ENCODE results near the gene ACY1.

ACY1 gene

DNA sequence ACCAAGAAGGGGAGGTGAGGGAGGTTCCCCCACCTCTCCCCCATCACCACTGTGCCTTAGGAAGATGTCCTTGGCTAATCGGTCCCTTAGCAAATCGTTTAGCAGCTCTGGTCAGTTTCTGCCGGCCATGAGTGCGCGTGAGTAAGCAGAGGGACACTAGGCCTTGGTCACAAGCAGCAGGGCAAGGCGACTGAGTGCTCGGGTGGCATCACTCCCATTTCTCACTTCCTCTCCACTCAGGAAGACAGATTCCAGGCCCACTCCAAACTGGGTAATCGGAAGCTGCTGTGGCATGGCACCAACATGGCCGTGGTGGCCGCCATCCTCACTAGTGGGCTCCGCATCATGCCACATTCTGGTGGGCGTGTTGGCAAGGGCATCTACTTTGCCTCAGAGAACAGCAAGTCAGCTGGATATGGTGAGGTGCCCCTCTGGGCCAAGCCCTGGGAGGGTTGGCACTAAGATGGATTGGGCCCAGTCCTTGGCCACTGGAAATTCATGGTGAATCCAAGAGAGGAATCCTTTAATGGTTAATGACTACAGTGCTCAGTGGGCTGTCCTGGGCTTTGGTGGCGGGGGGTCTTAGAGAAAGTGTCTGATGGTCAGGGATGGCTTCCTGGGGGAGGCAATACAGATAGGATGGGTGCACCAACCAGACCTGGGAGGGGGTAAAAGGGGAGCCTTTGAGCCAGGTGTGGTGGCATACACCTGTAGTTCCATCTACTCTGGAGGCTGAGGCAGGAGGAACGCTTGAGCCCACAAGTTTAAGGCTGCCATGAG, 37.2 kb upstream of the ACY1 start:
- no peak for DNase-seq

DNA sequence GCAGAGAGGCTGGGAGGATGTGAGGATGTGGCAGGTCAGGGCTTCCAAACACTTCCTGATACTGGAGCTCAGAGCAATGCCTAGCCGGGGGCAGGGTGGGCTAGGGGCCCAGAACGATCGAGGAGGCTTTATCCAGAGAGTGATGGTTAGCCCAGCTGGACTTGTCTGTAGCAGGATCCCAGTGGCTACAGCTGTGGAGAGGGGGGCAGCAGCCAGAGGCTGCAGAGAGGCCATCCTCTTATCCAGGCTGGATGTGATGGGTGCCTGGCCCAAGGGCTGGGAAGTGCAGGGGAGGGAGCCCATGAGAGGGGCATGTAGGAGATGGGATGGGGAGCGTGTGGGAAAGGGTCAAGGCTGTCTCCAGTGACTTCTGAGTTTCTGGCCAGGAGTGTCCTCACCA, 36.5 kb upstream of the ACY1 start:
- DNase-seq, result no peak

DNA sequence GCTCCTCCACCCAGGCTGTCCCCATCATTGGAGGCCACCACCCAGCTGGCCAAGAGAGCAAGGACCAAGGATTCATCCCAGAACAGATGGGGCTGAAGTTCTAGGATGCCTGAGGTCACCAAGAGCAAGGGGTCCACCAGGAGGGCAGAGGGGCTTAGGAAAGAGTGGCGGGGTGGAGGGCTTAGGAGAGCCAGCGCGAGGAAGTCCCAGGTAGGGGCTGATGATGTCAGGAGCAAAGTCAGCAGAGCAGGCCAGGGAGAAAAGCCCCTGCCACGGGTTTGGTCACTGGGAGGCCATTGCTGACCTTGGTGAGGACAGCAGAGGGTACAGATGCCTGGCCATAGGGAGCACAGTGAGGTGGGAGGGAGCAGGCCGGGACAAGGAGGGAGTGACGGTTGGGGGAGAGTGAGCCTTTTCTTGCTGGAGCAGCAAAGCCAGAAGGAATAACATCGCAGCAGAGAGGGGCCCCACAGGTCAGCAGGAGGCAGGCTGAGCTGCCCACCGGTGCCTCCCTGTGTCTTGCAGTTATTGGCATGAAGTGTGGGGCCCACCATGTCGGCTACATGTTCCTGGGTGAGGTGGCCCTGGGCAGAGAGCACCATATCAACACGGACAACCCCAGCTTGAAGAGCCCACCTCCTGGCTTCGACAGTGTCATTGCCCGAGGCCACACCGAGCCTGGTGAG, 36.0 kb upstream of the ACY1 start:
- no peak for DNase-seq

- DNase-seq, result no peak
Observed at GRCh38 chr3:51948016-51948580, 35.2 kb upstream of the ACY1 start.

DNA sequence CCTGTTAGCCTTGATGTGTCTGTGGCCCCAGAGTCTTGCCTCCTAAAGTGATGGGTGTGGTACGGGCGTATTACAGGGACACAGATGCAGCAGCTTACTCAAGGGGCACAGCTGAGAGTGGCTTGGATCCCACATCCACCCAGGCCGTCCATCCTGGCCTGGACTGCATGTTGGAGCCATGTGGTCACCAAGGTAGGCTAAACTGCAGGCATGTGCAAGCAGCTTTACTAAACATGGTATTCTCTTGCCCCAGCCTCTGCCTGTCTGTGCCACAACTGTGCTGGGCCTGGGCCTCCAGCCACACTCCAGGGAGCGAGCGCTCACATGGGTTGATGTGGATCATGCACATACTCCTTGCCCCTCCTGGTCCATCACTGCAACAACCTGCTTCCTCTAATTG, 34.2 kb upstream of the ACY1 start:
- DNase-seq, result no peak

GRCh38 chr3:51950899-51951298, 32.4 kb upstream of the ACY1 start:
- DNase-seq, result no peak

DNA sequence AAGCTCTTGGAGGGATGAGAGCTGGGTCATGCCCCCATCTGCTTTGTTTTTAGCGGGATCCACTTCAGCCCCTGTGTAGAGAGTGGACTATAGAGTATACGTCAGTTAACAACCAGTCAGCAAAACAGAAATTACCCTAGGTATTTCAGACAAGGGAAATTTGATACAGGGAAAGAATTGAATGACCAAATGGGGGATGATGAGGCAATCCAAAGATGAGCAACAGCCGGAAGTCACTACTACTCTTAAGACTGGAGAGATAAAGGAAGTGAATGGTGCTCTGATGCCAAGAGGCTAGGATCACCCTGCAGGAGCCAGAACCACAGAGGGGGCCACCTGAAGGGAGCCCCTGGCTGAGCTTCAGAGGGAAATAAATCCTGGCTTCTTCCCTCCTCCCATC, 29.9 kb upstream of the ACY1 start:
- peak; percentile 70 for DNase-seq

- no peak for DNase-seq
Observed at GRCh38 chr3:51954105-51954504, 29.2 kb upstream of the ACY1 start.

DNA sequence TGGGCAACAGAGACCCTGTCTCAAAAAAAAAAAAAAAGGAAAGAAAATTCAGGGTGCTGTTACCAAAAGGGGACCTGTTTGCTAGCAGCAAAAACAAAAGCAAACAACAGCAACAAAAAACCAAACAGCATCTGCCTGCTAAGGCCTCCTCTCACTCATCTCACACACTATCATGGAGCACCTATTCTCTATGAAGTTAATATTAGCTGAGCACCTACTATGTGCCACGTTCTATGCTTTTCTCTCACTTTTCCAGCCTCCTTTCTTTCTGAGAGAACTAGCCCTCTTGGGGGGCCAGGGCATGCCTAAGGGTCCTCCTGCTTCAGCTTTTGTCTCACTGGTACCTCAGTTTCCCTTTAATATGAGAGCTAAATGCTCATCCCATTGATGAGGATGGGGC, 28.6 kb upstream of the ACY1 start:
- DNase-seq, result no peak

- no peak for DNase-seq
Observed at GRCh38 chr3:51955175-51955892, 28.0 kb upstream of the ACY1 start, which contains the start of gene GPR62. Gene GPR62 (plus strand): TSS chr3:51955381. CDS start chr3:51955653, 272 bp downstream.

DNA sequence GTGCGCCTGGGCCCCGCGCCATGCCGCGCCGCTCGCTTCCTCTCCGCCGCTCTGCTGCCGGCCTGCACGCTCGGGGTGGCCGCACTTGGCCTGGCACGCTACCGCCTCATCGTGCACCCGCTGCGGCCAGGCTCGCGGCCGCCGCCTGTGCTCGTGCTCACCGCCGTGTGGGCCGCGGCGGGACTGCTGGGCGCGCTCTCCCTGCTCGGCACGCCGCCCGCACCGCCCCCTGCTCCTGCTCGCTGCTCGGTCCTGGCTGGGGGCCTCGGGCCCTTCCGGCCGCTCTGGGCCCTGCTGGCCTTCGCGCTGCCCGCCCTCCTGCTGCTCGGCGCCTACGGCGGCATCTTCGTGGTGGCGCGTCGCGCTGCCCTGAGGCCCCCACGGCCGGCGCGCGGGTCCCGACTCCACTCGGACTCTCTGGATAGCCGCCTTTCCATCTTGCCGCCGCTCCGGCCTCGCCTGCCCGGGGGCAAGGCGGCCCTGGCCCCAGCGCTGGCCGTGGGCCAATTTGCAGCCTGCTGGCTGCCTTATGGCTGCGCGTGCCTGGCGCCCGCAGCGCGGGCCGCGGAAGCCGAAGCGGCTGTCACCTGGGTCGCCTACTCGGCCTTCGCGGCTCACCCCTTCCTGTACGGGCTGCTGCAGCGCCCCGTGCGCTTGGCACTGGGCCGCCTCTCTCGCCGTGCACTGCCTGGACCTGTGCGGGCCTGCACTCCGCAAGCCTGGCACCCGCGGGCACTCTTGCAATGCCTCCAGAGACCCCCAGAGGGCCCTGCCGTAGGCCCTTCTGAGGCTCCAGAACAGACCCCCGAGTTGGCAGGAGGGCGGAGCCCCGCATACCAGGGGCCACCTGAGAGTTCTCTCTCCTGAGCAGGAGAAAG, 27.2 kb upstream of the ACY1 start:
- peak; percentile 51 for DNase-seq

DNA sequence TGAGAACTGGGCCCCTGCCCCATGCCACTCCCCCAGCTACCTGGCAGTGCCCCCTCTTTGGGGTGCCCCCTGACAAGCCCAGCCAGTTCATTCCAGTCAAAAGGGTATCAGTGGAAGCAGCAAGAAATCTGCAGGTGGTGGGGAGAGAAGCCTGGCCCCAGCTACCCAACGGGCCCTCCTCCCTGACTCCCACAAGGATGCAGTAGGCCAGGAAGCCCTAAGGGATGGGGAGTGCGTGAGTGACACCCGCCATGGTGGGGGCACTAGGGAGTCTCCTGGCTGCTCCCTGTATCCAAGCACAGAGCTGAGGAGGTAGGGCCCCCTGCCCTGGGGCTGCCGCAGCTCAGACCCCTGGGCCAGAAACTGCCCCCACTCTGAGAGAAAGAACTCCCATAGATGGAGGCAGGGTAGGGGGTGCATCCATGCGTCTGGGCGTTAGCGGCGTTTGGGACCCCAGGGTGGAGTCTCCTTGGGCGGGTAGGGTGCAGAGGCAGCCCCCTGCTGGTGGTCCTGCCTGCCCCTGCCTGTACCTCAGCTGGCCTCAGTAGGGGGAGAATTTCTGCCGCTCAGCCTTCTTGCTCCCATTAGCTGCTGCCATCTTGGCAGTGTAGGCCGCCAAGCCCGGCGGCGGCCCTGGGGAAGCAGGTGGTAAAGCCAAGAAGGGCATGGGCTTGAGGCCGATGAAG, 25.7 kb upstream of the ACY1 start:
- DNase-seq, result no peak

- DNase-seq, result no peak
Observed at GRCh38 chr3:51958603-51959521, 24.5 kb upstream of the ACY1 start.

- DNase-seq, result no peak
Observed at GRCh38 chr3:51959651-51960050, 23.7 kb upstream of the ACY1 start.

- DNase-seq, result no peak
Observed at GRCh38 chr3:51960386-51960785, 22.9 kb upstream of the ACY1 start.

GRCh38 chr3:51961011-51961410, 22.3 kb upstream of the ACY1 start:
- no peak for DNase-seq

DNA sequence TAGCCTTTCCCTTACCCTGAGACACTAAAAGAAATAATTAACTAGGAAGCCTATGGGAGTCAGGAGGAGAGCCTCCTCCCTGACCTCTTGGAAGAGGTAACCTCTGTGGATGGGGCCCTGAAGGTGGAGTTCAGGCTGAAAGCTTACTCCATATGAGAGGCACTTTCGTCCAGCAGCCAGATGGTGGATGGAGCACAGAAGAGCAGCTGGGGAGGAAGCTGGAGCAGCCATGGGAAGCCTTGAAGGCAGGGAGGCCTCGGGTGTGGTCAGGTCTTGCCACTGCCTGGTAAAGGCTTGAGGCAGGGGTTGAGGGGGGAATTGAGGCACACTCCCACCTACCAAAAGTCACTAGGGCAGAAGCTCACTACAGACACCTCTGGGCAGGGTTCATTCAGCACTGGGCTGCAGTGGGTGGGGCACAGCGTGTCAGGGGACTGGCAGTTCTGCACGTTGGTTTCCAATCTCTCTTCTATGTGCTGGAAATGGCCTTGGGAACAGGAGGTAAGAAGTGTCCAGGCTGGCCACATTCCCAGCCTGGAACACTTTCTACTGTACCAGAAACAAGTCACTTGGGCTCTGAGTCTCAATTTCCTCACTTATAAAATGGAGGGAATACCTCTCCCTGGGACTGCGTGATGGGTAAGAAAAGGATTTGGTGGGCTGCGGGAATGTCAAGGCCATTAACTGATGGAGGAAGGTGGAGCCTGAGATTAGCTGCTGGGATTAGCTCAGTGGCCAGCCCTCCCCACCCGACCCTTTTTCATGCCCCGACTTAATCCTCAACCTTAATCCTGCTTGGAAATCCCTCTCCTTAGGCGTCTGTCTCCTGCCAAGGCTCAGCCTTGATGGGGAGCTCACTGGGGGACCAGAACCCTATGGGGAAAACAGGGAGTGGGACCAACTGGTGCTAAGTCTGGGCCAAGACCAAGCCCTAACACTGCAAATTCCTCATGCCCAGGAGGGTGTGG, 21.4 kb upstream of the ACY1 start:
- no peak for DNase-seq

- DNase-seq, result no peak
Observed at GRCh38 chr3:51962854-51963530, 20.3 kb upstream of the ACY1 start.
